Activated CD4-positive, alpha-beta T cell treated with anti-CD3 and anti-CD28 coated beads, Interleukin-2, amount 50 U/mL, for 48 hours (primary cell): ENCODE measurements around the gene XPR1.

Experiments used
- DNase-seq, 2 experiments: peaks; one replicate each; pipeline ENCODE4 v3.0.0-alpha.2; 2020

The XPR1 gene

DNA sequence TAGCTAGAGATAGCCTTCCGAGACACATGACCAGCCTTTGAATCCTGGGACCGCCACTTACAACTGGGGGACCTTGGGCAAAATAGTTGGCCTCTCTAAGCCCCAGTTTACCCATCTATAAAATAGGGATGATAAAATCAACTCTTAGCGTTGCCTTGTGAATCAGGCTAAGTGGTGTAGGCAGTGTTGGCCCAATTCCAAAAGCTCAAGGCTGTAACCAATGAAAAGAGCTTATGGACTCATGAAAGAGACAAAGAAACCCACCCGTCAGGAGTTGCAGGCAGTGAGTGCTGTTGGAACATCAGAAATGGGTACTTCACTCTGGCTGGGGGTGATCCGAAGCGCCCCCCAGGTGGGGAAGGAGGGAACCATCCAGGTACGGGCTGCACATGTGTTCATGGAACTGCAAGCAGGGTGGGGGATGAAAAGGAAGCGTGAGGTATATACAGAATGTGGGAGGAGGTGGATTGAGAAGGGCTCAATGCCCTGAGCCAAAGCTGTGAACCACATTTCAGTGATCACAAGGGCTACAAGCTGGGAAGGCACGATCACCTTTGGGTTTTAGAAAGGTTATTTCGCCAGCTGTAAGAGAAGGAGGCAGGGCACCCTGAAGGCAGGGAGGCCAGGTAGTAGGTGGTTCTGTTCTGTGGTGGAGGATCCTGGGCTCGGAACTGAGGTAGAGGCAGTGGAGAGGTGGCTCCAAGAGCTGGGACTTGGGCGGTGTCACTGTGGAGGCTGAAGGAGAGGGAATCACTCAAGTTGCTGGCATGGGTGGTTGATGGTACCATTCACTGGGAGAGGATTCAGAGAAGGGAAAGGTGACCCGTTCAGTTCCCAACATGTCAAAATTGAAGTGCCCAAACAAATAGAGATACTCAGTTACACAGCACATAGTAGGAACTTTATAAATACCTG lies 269.5 kb downstream of the XPR1 start:
- DNase-seq = no peak

DNA sequence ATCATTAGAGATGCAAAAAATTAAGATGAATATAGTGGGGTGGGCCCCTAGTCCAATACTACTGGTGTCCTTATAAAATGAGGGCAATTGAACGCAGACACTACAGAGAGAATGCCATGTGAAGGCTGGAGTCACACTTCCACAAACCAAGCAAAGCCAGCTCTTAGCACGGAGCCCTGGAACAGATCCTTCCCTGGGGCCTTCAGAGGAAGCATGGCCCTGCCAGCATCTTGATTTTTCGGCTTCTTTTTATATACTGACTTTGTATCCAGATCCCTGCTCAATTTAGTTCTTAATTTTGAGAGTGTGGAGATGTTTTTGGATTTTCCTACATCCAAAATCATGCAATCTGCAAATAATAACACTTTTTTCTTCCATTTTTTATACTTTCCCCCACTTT lies 270.7 kb downstream of the XPR1 start:
- no peak for DNase-seq

DNA sequence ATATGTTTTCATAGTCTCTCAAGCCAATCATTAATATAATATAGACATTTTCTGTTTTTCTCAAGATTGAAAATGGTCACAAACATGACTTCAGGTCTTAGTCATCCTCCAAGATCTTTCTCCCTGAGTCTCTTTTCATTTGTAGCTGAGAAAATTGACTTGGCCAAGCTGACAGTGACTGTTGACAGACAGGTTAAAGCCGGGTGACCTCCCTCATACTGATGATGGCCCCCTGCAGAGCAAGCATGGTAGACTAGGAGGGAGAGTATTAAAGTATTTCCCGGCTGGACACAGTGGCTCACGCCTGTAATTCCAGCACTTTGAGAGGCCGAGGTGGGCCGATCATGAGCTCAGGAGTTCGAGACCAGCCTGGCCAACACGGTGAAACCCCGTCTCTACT lies 274.1 kb downstream of the XPR1 start:
- no peak for DNase-seq

DNA sequence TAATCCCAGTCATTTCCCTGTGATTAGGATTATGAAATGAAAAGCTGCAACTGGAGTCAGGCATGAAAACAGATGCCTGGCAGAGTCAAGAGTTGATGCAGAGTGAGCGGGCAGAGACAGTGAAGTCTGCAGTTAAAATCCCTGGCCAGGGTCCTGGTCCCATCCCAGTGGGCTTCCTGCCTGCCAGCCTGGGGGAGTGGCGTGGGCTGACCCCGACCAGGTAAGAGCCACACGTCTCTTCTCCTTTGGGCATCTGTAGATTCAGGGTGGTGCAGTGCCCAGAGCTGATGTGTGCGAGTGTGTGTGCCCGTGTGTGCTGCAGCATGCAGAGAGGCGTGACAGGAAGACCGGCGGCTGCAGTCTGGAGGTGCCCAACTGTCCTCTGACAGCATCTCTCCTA lies 274.7 kb downstream of the XPR1 start:
- no peak for DNase-seq

DNA sequence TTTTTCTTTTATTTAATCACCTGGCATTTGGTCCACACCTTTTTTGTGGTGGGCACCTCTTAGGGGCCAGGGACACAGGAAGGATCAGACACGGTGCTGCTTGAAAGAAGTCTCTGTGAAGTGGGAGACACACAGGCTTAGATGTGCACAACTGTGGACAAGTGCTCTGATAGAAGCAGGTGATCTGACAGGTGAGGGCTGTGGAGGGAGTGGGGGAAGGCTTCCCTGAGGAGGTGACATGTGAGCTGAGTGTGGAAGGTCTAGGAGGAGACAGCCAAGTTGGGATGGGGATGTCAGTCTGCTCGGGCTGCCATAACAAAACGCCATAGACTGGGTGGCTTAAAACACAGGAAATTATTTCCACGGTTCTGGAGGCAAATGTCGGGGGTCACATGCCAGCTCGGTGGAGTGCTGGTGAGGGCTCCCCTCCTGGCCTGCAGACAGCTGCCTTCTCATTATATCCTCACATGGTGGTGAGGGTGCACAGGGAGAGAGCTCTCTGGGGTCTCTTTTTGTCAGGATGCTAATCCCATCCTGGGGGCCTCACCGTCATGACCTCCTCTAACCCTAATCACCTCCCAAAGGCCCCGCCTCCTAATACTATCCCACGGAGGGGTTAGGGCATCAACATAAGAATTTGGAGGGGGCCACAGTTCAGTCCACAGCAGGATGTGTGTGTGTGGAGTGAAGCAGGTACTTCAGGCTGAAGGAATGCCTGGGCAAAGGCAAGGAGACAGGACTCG lies 275.7 kb downstream of the XPR1 start:
- DNase-seq = no peak

DNA sequence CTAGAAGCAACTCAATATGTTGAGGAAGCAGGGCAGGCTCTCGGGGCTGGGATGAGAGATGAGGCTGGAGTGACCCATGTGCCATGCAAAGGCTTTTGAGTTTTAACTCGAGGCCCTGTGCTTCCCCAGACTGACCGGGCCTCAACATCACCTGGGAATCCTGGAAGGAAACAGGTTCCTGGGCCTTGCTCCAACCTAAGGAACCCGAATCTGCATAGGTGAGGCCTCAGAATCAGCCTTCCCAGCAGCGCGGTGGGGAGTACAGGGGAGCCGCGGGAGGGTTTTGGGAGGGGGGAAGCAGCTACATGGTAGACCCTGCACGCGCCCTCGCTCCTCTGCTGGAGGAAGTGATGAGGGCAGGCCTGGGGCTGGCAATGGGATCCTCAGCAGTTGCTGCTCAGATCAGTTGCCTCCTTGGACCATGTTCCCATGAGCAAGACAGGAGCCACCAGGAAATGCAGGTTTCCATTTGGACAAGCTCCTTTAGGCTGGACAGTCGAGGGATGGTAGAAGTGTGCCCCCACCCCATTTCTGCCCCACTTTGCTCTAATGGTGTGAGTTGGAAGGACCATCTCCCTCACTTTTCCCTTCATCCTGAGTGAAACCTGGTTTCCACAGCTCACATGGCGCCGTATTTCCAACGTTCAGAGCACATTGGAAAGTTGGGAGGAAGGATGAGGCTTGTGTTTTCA lies 276.4 kb downstream of the XPR1 start:
- DNase-seq = no peak

DNA sequence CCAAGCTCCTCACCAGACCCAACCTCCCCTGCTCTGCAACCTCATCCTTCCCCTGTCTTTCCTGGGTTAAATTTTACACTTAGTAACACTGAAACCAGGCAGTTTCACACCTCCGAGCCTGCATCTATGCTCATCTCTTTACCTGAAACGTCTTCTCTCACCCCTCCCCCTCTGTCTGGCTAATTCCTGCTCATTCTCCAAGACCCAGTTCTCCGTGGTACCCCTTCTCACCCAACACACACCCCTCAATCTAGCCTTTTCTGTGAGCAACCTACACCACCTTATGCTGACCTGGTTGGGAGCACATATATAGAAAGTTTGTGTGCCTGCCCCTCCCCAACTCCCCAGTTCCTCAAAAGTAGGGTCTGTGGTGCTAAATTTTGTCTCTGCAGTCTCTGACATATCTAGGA lies 277.2 kb downstream of the XPR1 start:
- no peak for DNase-seq

DNA sequence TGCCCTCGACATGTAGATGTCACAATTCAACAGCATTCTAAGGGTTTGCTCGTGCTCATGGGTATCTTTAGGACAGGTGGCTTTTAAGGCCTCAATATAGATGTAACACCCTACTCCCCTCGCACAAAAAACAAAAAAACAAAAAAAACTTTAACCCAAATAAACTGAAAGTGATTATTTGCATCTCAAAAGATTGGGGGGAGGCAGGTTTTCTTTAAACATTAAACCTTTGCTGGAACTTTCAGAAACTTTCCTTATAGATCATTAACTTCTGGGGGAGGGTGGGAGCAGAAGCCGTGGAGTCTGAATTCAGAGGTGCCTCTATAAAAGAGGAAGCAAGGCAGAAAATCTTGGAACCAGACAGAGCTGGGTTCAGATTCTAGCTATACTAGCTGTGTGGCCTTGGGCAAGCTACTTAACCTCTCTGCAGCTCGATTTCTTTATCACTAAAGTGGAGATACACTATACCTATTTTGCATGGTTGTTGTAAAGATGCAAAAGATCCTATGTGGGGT lies 277.7 kb downstream of the XPR1 start:
- DNase-seq = no peak

DNA sequence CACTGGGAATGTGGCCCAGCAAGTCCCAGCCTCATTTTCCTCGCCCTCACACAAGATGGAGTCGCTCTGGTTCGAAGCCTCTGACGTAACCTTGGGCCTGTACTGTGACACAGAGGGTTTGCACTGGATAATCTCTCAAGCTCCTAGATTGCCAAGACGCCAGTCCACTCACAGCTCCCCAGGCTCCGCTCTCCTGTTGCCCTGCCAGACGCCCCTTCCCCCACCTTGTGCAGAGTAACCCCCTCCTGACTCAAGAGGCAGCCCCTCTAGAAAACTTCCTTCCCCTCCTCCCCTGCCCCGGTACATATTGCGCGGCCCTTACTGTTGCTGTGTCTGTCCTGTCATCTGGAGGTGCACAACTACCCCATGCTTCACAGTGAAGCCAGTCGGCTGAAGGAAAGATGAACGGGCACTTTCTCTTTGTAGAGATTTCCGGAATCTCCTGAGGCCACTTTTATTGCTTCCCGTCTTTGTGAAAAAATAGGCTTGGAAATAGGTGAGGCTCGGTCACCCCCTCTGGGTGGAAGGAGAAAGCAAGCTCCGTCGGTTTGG lies 279.9 kb downstream of the XPR1 start:
- no peak for DNase-seq

DNA sequence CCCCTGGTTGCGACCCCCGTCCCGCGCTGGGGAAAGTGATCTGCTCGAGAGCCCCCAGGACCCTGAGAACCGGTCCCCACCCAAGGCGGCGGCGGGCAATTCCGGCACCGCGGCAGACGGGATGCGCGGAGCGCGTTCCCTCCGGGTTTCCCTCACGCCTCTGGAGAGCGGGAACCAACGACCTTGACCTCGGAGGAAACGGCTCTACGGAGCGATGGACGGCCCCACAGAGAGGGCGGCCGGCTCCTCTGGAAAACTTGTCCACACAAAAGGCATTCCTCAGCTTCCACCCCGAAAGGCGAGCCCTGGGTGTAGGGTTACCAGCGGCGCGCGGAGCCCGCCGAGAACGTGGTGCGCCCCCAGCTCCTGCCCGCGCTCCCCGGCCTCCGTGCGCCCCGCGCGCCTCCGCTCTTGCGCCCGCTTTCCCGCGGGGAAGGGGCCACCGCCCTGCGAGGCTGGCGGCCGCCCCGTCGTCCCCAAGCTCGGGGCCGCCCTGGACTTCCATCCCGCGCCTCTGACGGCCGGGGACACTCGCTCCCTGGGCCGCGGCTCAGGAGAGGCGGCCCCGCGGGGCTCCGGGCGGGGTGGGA lies 280.5 kb downstream of the XPR1 start:
- no peak for DNase-seq

DNA sequence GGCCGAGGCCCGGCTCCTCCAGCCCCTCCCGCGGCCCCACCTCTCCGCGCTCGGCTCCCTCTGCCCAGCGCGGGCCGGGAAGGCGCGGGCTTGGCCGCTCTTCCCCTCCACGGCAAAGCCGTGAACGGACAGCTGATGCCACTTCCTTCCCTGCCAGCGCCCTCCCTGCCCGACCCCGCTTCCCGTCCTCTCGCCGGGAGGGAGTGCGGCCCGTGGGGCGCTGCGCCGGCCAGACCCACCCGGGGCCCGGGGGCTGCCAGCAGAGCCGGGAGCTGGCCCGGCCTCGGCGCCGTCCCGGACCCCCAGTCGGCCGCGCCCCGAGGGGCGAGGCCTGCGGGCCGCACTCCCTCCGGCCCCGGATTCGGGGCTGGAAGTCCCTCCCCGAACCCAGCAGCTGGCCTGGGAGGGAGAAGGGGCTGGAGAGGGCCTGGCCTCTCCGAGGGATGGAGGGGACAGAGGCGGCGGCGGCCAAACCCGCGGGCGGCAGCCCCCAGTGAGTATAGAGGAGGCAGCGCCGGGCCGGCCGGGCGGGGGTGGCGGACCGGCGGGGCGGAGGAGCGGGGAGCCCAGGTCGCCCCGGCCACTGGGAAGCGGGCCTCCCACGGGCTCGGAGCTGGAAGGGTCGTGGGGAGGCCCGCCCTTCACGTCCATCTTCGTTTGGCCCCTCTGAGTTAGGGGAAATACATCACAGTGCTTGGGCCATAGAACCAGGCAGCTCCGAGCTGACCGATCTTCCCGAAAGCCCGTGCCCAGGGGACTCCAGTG lies 281.2 kb downstream of the XPR1 start, which contains the start of gene KIAA1614:
Gene KIAA1614 (plus strand): TSS at position 97 of the 765 bp plus-strand sequence. CDS start 347 bp downstream, at position 444.
- no peak for DNase-seq

DNA sequence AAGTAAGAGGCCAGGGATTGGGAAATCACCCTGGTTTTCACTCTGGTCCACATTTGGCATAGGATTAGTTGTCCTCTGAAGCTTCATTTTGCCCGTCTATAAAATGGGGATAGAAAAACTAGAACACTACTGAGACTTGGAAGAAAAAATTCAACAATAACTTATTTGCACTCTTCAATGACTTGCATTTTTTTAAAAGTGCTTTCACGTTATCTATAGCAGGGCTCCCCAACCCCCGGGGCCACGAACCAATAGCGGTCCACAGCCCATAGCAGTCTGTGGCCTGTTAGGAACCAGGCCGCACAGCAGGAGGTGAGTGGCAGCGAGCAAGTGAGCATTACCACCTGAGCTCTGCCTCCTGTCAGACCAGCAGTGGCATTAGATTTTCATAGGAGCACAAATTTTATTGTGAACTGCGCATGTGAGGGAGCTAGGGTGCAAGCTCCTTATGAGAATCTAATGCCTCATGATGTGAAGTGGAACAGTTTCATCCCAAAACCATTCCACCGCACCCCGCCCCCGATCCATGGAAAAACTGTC lies 283.7 kb downstream of the XPR1 start:
- DNase-seq = no peak

DNA sequence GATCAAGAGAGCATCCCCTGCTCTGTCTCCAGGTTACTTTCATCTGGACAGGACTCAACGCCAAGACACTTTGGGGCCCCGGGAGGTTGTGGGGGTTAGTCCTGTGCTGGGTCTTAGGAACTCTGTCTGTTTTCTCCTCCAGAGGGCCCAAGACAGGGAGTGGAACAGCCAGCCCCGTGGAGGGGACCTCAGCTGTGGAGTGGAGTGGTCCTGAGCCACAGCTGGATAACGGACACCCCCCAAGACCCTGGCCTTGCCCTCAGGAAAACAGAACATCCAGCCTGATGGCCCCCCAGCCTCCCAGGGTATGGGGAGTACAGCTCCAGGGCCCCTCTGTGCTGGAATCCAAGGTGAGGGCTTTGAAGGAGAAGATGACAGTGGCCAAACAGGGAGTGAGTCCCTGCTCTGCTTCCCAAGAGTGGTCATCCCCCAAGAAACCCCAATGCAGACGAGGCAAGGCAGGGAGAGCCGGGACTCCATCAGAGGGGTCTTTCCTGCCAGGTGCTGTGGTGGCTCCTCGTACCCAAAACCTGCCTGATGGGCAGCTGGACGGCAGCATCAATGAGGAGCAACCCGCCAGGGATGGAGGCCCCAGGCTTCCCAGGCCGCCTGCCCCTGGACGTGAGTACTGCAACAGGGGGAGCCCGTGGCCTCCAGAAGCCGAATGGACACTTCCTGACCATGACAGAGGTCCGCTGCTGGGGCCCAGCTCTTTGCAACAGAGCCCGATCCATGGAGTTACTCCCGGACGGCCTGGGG lies 284.4 kb downstream of the XPR1 start:
- DNase-seq = no peak

DNA sequence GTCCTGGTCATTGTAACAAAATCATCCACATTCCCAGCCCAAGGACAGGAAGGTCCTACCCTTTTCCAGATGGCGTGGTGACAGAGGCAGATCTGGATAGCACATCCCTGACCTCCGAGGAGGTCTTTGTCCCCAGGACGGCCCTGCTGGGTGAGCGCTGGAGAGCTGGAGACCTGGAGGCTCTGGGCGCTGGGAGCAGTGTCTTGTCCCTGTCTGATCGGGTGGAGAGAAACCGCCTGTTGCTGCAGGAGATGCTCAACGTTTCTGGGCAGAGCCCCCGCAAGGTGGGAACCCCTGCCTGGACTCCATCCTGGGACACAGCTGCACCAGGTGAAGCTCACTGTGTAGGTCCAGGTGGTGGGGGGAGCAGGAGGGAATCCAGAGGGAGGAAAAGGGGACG lies 284.9 kb downstream of the XPR1 start:
- no peak for DNase-seq

DNA sequence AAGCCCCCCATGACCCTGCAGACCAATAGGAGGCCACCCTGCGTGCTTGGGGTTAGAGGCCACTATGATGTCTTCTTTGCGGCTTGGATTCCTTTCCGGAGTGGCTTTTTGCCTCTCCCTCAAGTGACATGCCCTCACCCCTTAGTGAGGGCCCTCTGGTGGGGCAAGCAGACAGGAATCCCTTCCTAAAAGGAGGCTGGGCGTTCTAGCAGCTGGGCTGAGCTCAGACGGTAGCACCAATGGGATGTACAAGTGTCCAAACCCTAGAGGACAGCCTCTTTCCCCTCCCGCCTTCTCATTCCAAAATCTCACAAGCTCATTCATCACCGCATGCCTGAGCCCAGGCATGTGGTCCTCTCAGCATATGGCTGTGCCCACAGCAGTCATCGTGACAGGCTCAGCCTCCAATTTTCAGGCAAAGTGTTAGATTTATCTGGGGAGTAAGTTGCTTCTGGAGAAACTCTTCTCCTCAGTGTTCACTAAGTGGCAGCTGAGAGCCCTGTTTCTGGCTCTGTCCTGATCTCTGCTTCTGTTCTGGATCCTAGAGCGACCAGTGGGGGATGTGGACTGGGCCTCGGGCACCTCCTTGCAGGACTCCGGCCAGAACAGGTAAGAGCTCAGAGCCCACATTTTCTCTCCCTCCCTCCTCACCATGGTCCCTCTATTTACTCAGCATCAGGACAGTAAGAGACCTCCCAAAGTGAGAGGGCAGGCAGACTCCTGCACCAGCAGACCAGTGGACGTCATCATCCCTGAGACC lies 285.7 kb downstream of the XPR1 start:
- DNase-seq = no peak

DNA sequence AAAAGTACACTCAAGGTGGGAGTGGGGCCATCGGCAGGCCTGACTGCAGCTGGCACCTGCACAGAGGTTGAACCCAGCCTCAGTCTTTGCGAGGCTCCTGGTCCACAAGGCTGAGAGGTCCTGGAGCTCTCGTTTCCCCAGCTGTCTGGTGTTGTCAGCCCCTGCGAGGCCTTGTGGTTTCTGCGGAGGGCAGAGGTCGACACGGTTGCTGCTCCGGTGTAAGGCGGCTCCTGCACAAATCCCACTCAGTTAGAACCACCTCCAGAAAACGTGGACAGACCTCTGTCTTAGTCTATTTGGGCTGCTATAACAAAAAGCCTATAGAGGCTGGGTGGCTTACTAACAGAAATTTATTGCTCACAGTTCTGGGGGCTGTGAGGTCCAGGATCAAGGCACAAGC lies 286.7 kb downstream of the XPR1 start:
- DNase-seq = no peak

DNA sequence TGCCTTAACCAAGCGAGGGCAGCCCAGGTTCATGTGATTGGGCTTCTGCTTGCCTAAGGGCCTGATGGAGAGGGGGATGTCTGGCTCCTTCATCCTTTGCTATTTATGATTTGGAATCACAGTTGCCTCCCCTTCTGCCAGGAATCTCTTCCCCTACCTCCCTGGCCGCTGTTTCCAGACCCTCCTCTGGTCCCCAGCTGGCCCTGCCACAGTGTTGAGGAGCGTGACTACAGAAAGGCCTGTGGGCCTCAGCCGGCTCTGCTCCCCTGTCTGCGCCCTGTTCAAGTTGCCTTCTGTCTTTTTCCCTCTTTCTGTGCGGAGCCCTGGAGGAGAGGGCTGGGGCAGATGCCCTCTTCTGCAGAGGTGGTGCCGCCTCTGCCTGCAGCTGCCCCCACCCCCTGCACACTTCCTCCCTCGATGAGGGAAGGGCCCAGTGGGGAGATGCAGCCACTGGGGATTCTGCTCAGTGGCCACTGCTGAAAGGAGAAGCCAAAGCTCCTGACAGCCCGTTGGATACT lies 287.4 kb downstream of the XPR1 start:
- DNase-seq = no peak

DNA sequence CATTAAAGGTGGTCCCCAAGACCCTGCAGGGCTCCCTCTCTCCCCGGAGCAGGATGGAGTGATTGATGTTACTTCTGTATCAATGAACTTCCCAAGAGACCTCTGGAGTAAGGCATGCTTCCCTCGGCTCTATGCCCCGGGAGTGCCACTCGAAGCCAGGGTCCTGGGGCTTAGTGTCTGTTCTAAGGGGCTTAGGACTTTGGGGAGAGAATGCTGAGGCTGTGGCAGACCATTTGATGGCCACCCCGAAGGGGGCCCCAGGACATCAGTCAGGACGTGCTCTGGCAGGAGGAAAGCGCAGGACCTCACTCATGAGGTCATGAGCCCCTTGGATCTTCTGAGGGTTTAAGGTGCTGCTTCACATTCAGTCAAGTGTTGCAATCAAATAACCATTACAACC lies 288.4 kb downstream of the XPR1 start:
- DNase-seq = no peak

DNA sequence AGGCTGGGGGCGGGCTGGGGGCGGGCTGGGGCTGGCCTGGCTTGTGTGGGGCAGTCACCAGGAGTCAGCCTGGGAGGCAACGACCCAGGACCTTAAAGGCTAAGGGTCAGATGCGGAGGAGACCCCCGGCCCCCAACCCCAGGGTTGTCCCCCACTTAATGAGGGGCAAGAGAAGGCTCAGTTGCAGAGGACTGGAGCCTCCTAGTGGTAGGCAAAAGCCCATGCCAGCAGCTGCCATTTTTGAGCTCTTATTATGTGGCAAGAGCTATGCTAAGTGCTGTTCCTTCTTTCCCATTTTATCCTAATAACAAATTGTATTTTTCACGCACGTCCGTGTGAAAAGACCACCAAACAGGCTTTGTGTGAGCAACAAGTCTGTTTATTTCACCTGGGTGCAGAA lies 288.9 kb downstream of the XPR1 start:
- no peak for DNase-seq

DNA sequence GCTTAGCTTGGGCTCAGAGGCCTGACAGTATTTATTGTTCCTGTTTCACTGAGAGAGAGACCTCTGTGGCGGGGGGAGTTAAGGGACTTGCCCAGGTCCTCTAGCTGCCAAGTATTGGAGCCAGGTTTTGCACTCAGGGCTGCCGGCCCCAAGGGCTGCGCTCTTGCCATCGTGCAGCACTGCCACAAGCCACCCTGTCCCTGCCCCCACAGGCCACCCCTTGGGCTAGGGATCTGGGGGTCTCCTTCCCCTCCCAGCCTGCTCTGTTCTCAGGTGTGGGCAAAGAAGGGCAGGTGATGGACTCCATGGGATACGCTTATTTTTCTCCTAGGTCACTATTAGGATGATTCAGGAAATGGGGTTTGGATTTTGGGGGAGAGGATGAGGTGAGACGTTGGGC lies 289.6 kb downstream of the XPR1 start:
- no peak for DNase-seq
